Choroid plexus epithelial cell (primary cell): ENCODE results near the gene GPRC5D.
A peak's percentile ranks its signal among the peaks of the same experiment; 100 is the strongest.

ENCODE experiments used
- DNase-seq: peaks from one replicate; pipeline ENCODE4 v3.0.0-alpha.2; 2010; ENCODE audit warnings: low read depth
- H3K4me3 ChIP-seq: 2 replicates; pipeline ENCODE4 v1.5.1; 2011; ENCODE audit warnings: low read depth, mild to moderate bottlenecking, control low read depth, low read length, moderate library complexity
- TF ChIP-seq, protein P1 (sequence below): conservative IDR thresholded peaks from 2 replicates; pipeline ENCODE4 v1.5.1; 2011; ENCODE audit warnings: low read depth, mild to moderate bottlenecking, control low read depth, inconsistent platforms, low read length, moderate library complexity

GPRC5D gene

DNA sequence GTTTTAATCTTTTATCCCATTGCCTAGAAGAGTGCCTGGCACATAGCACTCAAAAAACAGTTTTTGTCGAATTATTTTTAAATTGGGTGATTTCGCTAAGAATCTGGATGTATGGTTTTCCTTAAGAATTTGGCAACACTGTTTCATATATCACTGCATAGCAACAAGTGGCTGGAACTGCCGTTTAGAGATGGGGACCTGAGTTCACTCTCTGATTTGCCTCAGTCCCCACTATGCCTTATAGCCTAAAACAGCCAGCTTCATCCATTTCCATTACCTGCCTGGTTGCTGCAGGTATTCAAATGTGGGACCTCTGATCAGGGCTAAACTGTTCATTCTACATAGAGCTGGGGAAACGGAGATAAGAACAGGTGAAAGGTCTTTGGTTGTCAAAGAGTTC lies 46.3 kb upstream of the GPRC5D start:
- no peak for DNase-seq
- TF ChIP-seq, protein P1, sequence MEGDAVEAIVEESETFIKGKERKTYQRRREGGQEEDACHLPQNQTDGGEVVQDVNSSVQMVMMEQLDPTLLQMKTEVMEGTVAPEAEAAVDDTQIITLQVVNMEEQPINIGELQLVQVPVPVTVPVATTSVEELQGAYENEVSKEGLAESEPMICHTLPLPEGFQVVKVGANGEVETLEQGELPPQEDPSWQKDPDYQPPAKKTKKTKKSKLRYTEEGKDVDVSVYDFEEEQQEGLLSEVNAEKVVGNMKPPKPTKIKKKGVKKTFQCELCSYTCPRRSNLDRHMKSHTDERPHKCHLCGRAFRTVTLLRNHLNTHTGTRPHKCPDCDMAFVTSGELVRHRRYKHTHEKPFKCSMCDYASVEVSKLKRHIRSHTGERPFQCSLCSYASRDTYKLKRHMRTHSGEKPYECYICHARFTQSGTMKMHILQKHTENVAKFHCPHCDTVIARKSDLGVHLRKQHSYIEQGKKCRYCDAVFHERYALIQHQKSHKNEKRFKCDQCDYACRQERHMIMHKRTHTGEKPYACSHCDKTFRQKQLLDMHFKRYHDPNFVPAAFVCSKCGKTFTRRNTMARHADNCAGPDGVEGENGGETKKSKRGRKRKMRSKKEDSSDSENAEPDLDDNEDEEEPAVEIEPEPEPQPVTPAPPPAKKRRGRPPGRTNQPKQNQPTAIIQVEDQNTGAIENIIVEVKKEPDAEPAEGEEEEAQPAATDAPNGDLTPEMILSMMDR: no peak
- H3K4me3 ChIP-seq: no peak overlapping the region

DNA sequence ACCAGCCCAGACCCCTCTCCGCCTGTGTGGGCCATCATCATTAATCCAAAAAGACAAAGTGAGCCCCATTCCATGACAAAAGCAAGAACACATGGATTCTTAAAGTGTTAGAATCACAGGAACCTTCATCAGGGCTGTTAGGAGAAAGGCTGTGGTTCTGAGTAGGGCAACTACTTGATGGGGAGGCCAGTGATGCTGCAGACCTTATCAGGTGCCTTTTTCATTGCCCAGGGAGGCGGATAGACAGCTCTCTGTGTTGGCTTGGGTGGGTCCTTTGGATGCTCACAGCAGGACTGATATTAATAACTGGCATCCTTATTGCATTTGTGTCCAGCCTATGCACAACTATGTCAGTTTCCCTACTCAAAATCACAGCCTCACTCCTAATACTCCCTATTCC lies 45.8 kb upstream of the GPRC5D start:
- no peak for DNase-seq
- TF ChIP-seq, protein P1: no peak
- H3K4me3 ChIP-seq: no peak overlapping the region

DNA sequence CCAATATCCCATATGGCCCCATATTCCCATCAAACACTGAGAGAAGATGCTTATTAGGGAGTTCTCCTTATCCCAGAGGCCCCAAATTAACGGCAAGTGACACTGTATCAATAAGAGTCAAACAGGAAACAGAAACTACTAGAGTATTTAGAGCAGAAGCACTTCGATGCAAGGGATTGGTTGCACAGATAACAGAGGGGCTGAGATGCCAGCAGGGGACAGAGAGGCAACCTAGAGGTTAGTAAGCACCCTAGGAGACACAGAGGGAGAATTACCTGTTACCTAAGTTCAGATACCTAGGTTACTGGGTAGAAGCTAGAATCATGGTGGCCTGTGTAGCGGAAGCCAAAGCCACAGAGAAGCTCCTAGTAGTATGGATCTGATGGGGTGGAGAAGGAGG lies 45.2 kb upstream of the GPRC5D start:
- no peak for DNase-seq
- no peak overlapping the region for H3K4me3 ChIP-seq
- TF ChIP-seq, protein P1: no peak

DNA sequence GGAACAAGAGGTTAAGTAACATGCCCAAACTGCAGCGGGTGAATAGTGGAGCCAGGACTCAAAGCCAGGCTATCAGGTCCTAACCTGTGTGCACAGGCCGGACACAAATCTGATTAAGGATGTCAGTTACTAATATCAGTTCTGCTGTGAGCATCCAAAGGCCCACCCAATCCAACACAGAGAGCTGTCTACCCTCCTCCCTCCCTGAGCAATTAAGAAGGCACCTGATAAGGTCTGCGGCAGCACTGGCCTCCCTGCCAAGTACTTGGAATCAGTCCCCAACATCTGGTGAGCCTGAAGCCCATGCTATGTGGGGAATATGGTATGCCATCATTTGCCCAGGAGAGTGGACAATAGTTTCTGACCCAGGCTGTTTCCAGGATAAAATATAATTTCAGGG lies 44.2 kb upstream of the GPRC5D start:
- no peak overlapping the region for H3K4me3 ChIP-seq
- TF ChIP-seq, protein P1: no peak
- no peak for DNase-seq

DNA sequence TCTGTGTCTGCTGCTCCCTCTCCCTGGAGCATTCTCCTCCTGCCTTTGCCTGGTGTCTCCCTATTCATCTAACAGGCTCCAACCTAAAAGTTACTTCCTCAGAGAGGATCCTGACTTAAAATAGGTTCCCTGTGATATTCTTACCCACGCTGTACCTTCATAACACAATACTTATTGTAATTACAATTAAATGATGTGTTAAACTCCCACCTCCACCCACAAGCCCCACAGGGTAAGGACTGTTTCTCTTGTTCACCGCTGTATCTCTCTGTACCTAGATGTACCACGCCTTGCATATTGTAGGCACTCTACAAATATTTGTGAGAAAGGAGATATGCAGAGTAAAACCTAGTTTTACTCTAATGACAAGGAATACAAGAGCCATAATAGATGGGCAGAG lies 43.1 kb upstream of the GPRC5D start:
- DNase-seq: no peak
- TF ChIP-seq, protein P1: no peak
- no peak overlapping the region for H3K4me3 ChIP-seq

DNA sequence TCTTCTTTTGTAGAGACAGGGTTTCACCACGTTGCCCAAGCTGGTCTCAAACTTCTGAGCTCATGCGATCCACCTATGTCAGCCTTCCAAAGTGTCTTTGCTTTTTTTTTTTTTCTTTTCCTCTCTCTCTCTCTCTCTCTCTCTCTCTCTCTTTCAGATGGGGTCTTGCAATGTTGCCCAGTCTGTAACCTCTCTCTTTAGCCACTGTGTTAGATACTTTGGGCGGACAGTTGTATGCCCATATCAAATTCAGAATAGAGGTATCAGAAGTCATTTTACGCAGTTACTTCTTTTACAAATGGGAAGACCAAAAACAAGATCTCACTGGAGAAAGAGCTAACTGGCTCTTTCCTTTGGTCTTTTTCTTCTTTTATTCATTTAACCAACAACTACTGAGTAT lies 41.4 kb upstream of the GPRC5D start:
- H3K4me3 ChIP-seq: peak overlapping the region; percentile 37
- DNase-seq: no peak
- TF ChIP-seq, protein P1: no peak

DNA sequence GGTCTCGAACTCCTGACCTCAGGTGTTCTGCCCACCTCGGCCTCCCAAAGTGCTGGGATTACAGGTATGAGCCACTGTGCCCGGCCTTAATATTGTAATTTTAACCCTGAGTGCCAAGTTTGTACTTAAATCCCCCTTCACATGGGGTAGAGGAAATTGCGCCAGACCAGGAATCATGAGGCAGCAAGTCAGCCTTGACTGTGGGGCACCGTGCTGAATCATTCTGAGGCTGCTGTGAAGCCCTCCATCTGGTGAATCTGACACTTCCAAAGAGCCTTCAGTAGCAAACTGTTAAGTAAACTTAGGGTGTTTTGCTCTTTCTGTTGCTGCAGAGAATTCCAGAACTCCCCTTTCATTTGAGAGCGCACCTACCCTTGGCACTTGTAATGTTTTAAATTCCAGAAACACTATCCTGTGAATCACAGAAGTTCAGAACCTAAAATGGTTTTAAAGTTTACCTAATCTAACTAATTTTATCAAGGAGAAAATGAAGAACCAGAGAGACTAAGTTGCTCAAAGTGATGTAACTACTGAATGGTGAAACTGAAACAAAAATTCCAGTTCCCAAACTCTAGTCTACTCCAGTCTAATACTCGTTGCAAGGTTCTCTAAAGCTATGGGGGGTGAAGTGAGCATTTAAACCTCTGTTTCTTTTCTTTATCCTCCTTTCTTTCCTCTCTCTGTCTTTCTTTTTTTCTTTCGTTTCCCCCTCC lies 40.6 kb upstream of the GPRC5D start:
- H3K4me3 ChIP-seq: peak overlapping the region; percentile 37
- peak; percentile 98 for DNase-seq
- TF ChIP-seq, protein P1: no peak
